Parathyroid adenoma (tissue), 2 donors: ENCODE data around the gene CAPN13.

ENCODE experiments used
- H2AFZ ChIP-seq: fragments of 300-600 bp; sonication (generic); one replicate; pipeline ENCODE4 v1.7.0; 2017; ENCODE audit warnings: antibody characterized with exemption, mild to moderate bottlenecking
- H3K27ac ChIP-seq: fragments of 300-600 bp; sonication (generic); one replicate; pipeline ENCODE4 v1.7.0; 2017
- H3K27me3 ChIP-seq: fragments of 300-600 bp; sonication (generic); one replicate; pipeline ENCODE4 v1.7.0; 2017; ENCODE audit warnings: low read length; ENCODE audit not compliant: control insufficient read depth, insufficient read depth
- H3K36me3 ChIP-seq: fragments of 300-600 bp; sonication (generic); one replicate; pipeline ENCODE4 v1.7.0; 2017; ENCODE audit warnings: low read length; ENCODE audit not compliant: control insufficient read depth, insufficient read depth
- H3K4me1 ChIP-seq: fragments of 300-600 bp; sonication (generic); one replicate; pipeline ENCODE4 v1.7.0; 2017; ENCODE audit warnings: control low read depth
- H3K4me2 ChIP-seq: fragments of 300-600 bp; sonication (generic); one replicate; pipeline ENCODE4 v1.7.0; 2017; ENCODE audit warnings: low read length
- H3K4me3 ChIP-seq: fragments of 300-600 bp; sonication (generic); one replicate; pipeline ENCODE4 v1.7.0; 2017; ENCODE audit warnings: low read depth, low read length
- H3K79me2 ChIP-seq: fragments of 300-600 bp; sonication (generic); one replicate; pipeline ENCODE4 v1.7.0; 2017; ENCODE audit warnings: control low read depth
- H3K9ac ChIP-seq: fragments of 300-600 bp; sonication (generic); one replicate; pipeline ENCODE4 v1.7.0; 2017; ENCODE audit warnings: mild to moderate bottlenecking
- H3K9me3 ChIP-seq: fragments of 300-600 bp; sonication (generic); one replicate; pipeline ENCODE4 v1.7.0; 2017; ENCODE audit warnings: low read length; ENCODE audit not compliant: control insufficient read depth
- CTCF ChIP-seq: fragments of 300-600 bp; sonication (generic); IDR thresholded peaks from one replicate; pipeline ENCODE4 v1.7.0; 2017; ENCODE audit warnings: antibody characterized with exemption, mild to moderate bottlenecking
- donor health status: primary hyperparathyroidism.

The CAPN13 gene

GRCh38 chr2:30694286-30695055 lies 112.8 kb downstream of the CAPN13 start:
- Histone ChIP-seq H3K27ac (no peak overlapping the region), H3K4me1 (no peaks in the 10 kb centered on the region)

GRCh38 chr2:30693821-30694281 lies 113.4 kb downstream of the CAPN13 start:
- Histone ChIP-seq H3K4me3 (no peak overlapping the region), H3K4me2 (no peak overlapping the region), H3K27me3 (no peaks in the 10 kb centered on the region), H3K27ac (no peak overlapping the region), H3K36me3 (no peaks in the 10 kb centered on the region), H2AFZ (no peak overlapping the region), H3K79me2 (no peaks in the 10 kb centered on the region), H3K9me3 (no peaks in the 10 kb centered on the region), H3K9ac (no peak overlapping the region), H3K4me1 (no peaks in the 10 kb centered on the region)
- no peak for TF ChIP-seq CTCF

More at GRCh38 chr2:30694286-30695055, 112.8 kb downstream of the CAPN13 start:
- no peak overlapping the region for H2AFZ ChIP-seq
- H3K4me3 ChIP-seq: no peak overlapping the region
- H3K79me2 ChIP-seq: no peaks in the 10 kb centered on the region
- H3K9me3 ChIP-seq: no peaks in the 10 kb centered on the region
- no peaks in the 10 kb centered on the region for H3K36me3 ChIP-seq
- no peak overlapping the region for H3K9ac ChIP-seq
- TF ChIP-seq CTCF: no peak
- H3K4me2 ChIP-seq: no peak overlapping the region
- no peaks in the 10 kb centered on the region for H3K27me3 ChIP-seq

GRCh38 chr2:30692829-30693275 lies 114.4 kb downstream of the CAPN13 start:
- no peak overlapping the region for H3K27ac ChIP-seq
- no peak overlapping the region for H3K9ac ChIP-seq
- H3K4me3 ChIP-seq: no peak overlapping the region
- H3K4me2 ChIP-seq: no peak overlapping the region
- H3K9me3 ChIP-seq: no peaks in the 10 kb centered on the region
- no peak for TF ChIP-seq CTCF
- no peak overlapping the region for H2AFZ ChIP-seq
- no peaks in the 10 kb centered on the region for H3K4me1 ChIP-seq
- no peaks in the 10 kb centered on the region for H3K36me3 ChIP-seq
- no peaks in the 10 kb centered on the region for H3K79me2 ChIP-seq
- no peaks in the 10 kb centered on the region for H3K27me3 ChIP-seq

- Histone ChIP-seq H3K9ac (no peak overlapping the region), H3K4me1 (no peaks in the 10 kb centered on the region), H3K27me3 (no peaks in the 10 kb centered on the region), H3K4me3 (no peak overlapping the region), H3K79me2 (no peaks in the 10 kb centered on the region), H3K36me3 (no peaks in the 10 kb centered on the region), H3K9me3 (no peaks in the 10 kb centered on the region), H3K4me2 (no peak overlapping the region), H3K27ac (no peak overlapping the region), H2AFZ (no peak overlapping the region)
- TF ChIP-seq CTCF: no peak
Measured at GRCh38 chr2:30691948-30692828, 115.1 kb downstream of the CAPN13 start.
